HepG2 (cell line): ENCODE measurements around the gene IL1RL1. TPM values are rescaled to one million over a fixed set of nuclear protein-coding genes. Genes with fewer than 3 reads are reported as not detected.

Experiments used
- ATAC-seq: fragments of 200-7000 bp; cut with Tn5 transposase; 3 replicates; pipeline ENCODE4 v1.9.1; 2020; ENCODE audit warnings: mild to moderate bottlenecking, moderate library complexity
- BruUV-seq: library from RNA; stranded (reverse); fragments of 400-500 nt; replicated peaks from 2 replicates; lab custom pipeline; 2021; lab: Mats Ljungman, UMichigan
- CTCF ChIA-PET: fragments of 300-600 bp; formaldehyde crosslinking; extraction: SDS; loops from one replicate; lab custom pipeline; 2021; ENCODE audit warnings: low total read pairs, inconsistent platforms, low intra/inter-chr PET ratio; lab: Yijun Ruan, JAX
- POLR2A ChIA-PET: fragments of 350-600 bp; sonication (Branson Sonifier 250); formaldehyde crosslinking; loops from one replicate; lab custom pipeline; 2020; ENCODE audit warnings: antibody characterized with exemption, inconsistent platforms; lab: Yijun Ruan, JAX
- DNase-seq: peaks from one replicate; pipeline ENCODE4 v3.0.0-alpha.2; 2015; ENCODE audit warnings: low spot score
- FAIRE-seq: peaks from 3 replicates; lab custom pipeline; 2011; peaks lifted over from hg19 to GRCh38; lab: Jason Lieb, UNC
- H2AFZ ChIP-seq: one replicate; pipeline ENCODE4 v1.6.1; 2011; ENCODE audit warnings: low read length, inconsistent platforms
- H3K27ac ChIP-seq: fragments of 300-600 bp; 3 replicates; pipeline ENCODE4 v1.8.0; 2011; ENCODE audit warnings: mixed run types, mild to moderate bottlenecking, mixed read lengths, low read length, inconsistent platforms; ENCODE audit not compliant: insufficient read depth; ENCODE audit errors: extremely low read length
- H3K27me3 ChIP-seq, 2 experiments: fragments of 200-600 bp in 1 of 2; 2 replicates in 1 of 2; 3 replicates in 1 of 2; pipeline versions ENCODE4 v1.6.0 to v1.8.0; 2011; ENCODE audit warnings: low read length in 2 of 2, mild to moderate bottlenecking in 2 of 2, moderate library complexity in 2 of 2, inconsistent platforms in 1 of 2; ENCODE audit not compliant: insufficient read depth in 2 of 2, control insufficient read depth in 1 of 2
- H3K36me3 ChIP-seq, 2 experiments: fragments of 200-600 bp in 1 of 2; replicated peaks in 1 of 2; 2 replicates in 1 of 2; 3 replicates in 1 of 2; pipeline versions ENCODE4 v1.5.1 to v1.8.0; 2011; ENCODE audit warnings: low read length in 2 of 2, inconsistent platforms in 1 of 2; ENCODE audit not compliant: insufficient read depth in 2 of 2, control insufficient read depth in 1 of 2
- H3K4me1 ChIP-seq: 2 replicates; pipeline ENCODE4 v1.5.1; 2012; ENCODE audit warnings: low read length, inconsistent platforms; ENCODE audit not compliant: insufficient read depth
- H3K4me2 ChIP-seq: 2 replicates; pipeline ENCODE4 v1.6.0; 2011; ENCODE audit warnings: low read depth, low read length, inconsistent platforms
- H3K4me3 ChIP-seq, 3 experiments: fragments of 200-600 bp in 1 of 3; sonication (generic), shearing (Covaris generic) in 1 of 3; replicated peaks in 1 of 3; 2 replicates each; pipeline ENCODE4 v1.5.1; 2011 to 2016; ENCODE audit warnings: low read length in 3 of 3, inconsistent platforms in 2 of 3, low read depth in 2 of 3, mild to moderate bottlenecking in 2 of 3, control low read depth in 1 of 3, mixed read lengths in 1 of 3; ENCODE audit not compliant: insufficient read depth in 1 of 3
- H3K79me2 ChIP-seq: one replicate; pipeline ENCODE4 v1.6.1; 2011; ENCODE audit warnings: low read length, inconsistent platforms; ENCODE audit not compliant: insufficient read depth
- H3K9ac ChIP-seq: 2 replicates; pipeline ENCODE4 v1.6.0; 2011; ENCODE audit warnings: mild to moderate bottlenecking, low read depth, low read length, inconsistent platforms; ENCODE audit not compliant: insufficient read depth
- H3K9me3 ChIP-seq: 2 replicates; pipeline ENCODE4 v1.5.1; 2012; ENCODE audit warnings: mild to moderate bottlenecking, low read length
- H4K20me1 ChIP-seq: 2 replicates; pipeline ENCODE4 v1.6.0; 2011; ENCODE audit warnings: inconsistent platforms, mild to moderate bottlenecking, low read length, moderate library complexity; ENCODE audit not compliant: insufficient read depth
- ASH2L ChIP-seq: fragments of 300-600, 200-600 bp; sonication (generic); IDR thresholded peaks from 2 replicates; pipeline ENCODE4 v1.7.0; 2017; ENCODE audit warnings: low read depth, mild to moderate bottlenecking, moderate library complexity, mixed read lengths, low read length; ENCODE audit not compliant: insufficient read length
- ATM ChIP-seq: fragments of 450-650 bp; IDR thresholded peaks from 2 replicates; pipeline ENCODE4 v1.7.1; 2017; ENCODE audit warnings: mild to moderate bottlenecking, borderline replicate concordance
- DPF2 ChIP-seq: sonication (generic); formaldehyde crosslinking; IDR thresholded peaks from 2 replicates; pipeline ENCODE4 v1.4.0; 2020; ENCODE audit warnings: mild to moderate bottlenecking, low read depth, missing genetic modification reagents, borderline replicate concordance
- HOXA3 ChIP-seq: sonication (generic); formaldehyde crosslinking; IDR thresholded peaks from 2 replicates; pipeline ENCODE4 v1.5.0; 2020; ENCODE audit warnings: missing genetic modification reagents
- JUNB ChIP-seq: sonication (generic); formaldehyde crosslinking; IDR thresholded peaks from 2 replicates; pipeline ENCODE4 v1.8.0; 2022; ENCODE audit warnings: missing genetic modification reagents, mild to moderate bottlenecking, borderline replicate concordance
- KDM5A ChIP-seq: fragments of 200-600 bp; sonication (generic); IDR thresholded peaks from 2 replicates; pipeline ENCODE4 v1.7.0; 2018; ENCODE audit warnings: antibody characterized with exemption, mild to moderate bottlenecking, low read length, borderline replicate concordance
- KLF6 ChIP-seq: IDR thresholded peaks from 2 replicates; pipeline ENCODE4 v1.8.0; 2016; ENCODE audit warnings: missing biosample characterization, missing genetic modification reagents
- MAFK ChIP-seq, 2 experiments: IDR thresholded peaks in 1 of 2; conservative IDR thresholded peaks in 1 of 2; 2 replicates each; pipeline ENCODE4 v1.6.1; 2011; ENCODE audit warnings: improper control_type of control experiment in 2 of 2, low read length in 2 of 2
- SAFB2 ChIP-seq: sonication (generic); formaldehyde crosslinking; IDR thresholded peaks from 2 replicates; pipeline ENCODE4 v1.5.1; 2020; ENCODE audit warnings: missing genetic modification reagents, low read depth, mild to moderate bottlenecking, borderline replicate concordance
- SATB2 ChIP-seq: sonication (generic); formaldehyde crosslinking; IDR thresholded peaks from 2 replicates; pipeline ENCODE4 v1.5.0; 2020; ENCODE audit warnings: missing genetic modification reagents
- YEATS4 ChIP-seq: sonication (generic); formaldehyde crosslinking; IDR thresholded peaks from 2 replicates; pipeline ENCODE4 v1.4.0; 2020; ENCODE audit warnings: missing genetic modification reagents, borderline replicate concordance
- ZNF180 ChIP-seq: sonication (generic); formaldehyde crosslinking; IDR thresholded peaks from 2 replicates; pipeline ENCODE4 v1.4.0; 2020; ENCODE audit warnings: low read depth, missing genetic modification reagents, borderline replicate concordance
- ZNF543 ChIP-seq: sonication (generic); formaldehyde crosslinking; IDR thresholded peaks from 2 replicates; pipeline ENCODE4 v1.4.0; 2020; ENCODE audit warnings: mild to moderate bottlenecking, missing genetic modification reagents
- ZNF563 ChIP-seq: sonication (generic); formaldehyde crosslinking; IDR thresholded peaks from 2 replicates; pipeline ENCODE4 v1.8.0; 2022; ENCODE audit warnings: mild to moderate bottlenecking, moderate library complexity, missing genetic modification reagents
- ZNF7 ChIP-seq: IDR thresholded peaks from 2 replicates; pipeline ENCODE4 v1.6.1; 2016; ENCODE audit warnings: missing biosample characterization, missing genetic modification reagents
- WGBS: methylation state at CpG from one replicate; pipeline ENCODE4 v1.1.6; 2017; ENCODE audit warnings: low lambda C conversion rate; 5-methylcytosine and 5-hydroxymethylcytosine counted together
- in situ Hi-C: cut with HindIII; loops from 2 replicates; pipeline ENCODE4 v1.10.0; 2017; ENCODE audit warnings: low pct_unique_long_range_greater_than_20kb; ENCODE audit not compliant: extremely low pct_ligation_motif_present
- intact Hi-C: fragments of 100-400 bp; cut with micrococcal nuclease; formaldehyde crosslinking; loops from one replicate; pipeline ENCODE4 v1.10.0; 2022; ENCODE audit not compliant: unreplicated experiment
- polyA plus RNA-seq, 8 experiments: library from polyadenylated mRNA; depleted of rRNA in 3 of 8; stranded (reverse) in 7 of 8; unstranded in 1 of 8; fragments of >200 nt; fragmentation: Illumina TruSeq in 4 of 8; extraction: Trizol in 4 of 8; gene quantifications; 2 replicates each; pipeline versions ENCODE4 v1.2.1 to v1.2.3, GENCODE V29; 2011 to 2016; ENCODE audit warnings: low read depth in 4 of 8, missing spikeins in 1 of 8, mixed read lengths in 1 of 8; ENCODE audit not compliant: insufficient read depth in 1 of 8
- total RNA-seq, 5 experiments: library from RNA; depleted of rRNA; stranded (reverse); fragments of >200 nt; fragmentation: Illumina TruSeq; extraction: Trizol; gene quantifications; 2 replicates each; pipeline ENCODE4 v1.2.3, GENCODE V29; 2016; ENCODE audit warnings: low read depth in 1 of 5
- TF ChIP-seq, protein P1 (sequence below): sonication (generic); formaldehyde crosslinking; IDR thresholded peaks from 2 replicates; pipeline ENCODE4 v1.9.0; 2021; ENCODE audit warnings: missing genetic modification reagents, mild to moderate bottlenecking, borderline replicate concordance
- TF ChIP-seq, protein P2 (sequence below): sonication (generic); formaldehyde crosslinking; IDR thresholded peaks from 2 replicates; pipeline ENCODE4 v1.4.0; 2020; ENCODE audit warnings: missing genetic modification reagents
- TF ChIP-seq, protein P3 (sequence below): sonication (generic); formaldehyde crosslinking; IDR thresholded peaks from 2 replicates; pipeline ENCODE4 v1.8.0; 2022; ENCODE audit warnings: missing genetic modification reagents, low read depth, mild to moderate bottlenecking, borderline replicate concordance
- TF ChIP-seq, protein P4 (sequence below): sonication (generic); formaldehyde crosslinking; IDR thresholded peaks from 2 replicates; pipeline ENCODE4 v1.5.0; 2020; ENCODE audit warnings: mild to moderate bottlenecking, missing genetic modification reagents, moderate library complexity

Gene IL1RL1
- total and polyA plus RNA-seq, 2 of the 13 experiments (the other 11 are each of a cell fraction or from before 2014, with no cell fraction given) = 0.02 to 0.03 TPM

DNA sequence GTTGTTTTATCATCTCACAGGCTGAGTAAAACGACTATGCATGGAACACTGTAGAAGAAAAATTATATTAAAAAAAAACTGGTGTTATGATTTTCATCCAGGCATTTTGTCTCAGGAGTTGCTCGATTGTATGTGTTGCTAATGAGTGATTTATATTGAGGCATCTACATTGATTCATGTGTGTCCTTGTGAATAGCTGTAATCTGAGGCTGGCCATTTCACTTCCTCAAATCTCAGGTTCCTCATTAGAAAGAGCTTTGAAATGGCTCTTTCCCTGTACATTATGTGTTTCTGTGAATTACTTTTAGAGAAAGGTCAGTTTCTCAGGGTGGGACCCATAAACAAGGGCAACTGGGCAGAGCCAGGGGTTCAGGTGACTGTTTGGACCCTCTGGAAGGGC is 46.6 kb downstream of the IL1RL1 start (continued):
- TF ChIP-seq, protein P1, sequence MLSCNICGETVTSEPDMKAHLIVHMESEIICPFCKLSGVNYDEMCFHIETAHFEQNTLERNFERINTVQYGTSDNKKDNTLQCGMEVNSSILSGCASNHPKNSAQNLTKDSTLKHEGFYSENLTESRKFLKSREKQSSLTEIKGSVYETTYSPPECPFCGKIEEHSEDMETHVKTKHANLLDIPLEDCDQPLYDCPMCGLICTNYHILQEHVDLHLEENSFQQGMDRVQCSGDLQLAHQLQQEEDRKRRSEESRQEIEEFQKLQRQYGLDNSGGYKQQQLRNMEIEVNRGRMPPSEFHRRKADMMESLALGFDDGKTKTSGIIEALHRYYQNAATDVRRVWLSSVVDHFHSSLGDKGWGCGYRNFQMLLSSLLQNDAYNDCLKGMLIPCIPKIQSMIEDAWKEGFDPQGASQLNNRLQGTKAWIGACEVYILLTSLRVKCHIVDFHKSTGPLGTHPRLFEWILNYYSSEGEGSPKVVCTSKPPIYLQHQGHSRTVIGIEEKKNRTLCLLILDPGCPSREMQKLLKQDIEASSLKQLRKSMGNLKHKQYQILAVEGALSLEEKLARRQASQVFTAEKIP (CRISPR knock-in tag) = no peak
- TF ChIP-seq DPF2 (CRISPR knock-in tag) = no peak
- no peak for TF ChIP-seq SATB2 (CRISPR knock-in tag)
- TF ChIP-seq ZNF180 = no peak
- TF ChIP-seq ZNF563 (CRISPR knock-in tag) = no peak
- TF ChIP-seq JUNB (CRISPR knock-in tag) = no peak
- no peak for TF ChIP-seq YEATS4 (CRISPR knock-in tag)

DNA sequence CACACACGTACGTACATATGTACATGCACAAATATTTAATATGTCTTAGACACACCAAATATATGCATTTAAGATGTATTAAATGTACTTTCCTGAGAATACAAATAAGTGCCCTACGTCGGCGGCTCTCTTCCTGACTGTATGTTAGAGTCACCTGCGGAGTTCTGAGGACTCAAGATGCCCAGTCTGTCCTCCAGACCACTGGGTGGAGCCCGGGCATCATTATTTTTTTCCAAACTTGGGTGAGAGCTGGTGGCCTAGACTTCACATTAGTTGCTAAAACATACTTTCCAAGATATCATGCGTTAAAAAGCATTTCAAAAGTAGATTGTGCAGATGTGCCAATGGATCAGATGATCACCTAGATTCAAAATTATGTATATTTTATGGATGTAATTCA is 47.1 kb downstream of the IL1RL1 start:
- Histone ChIP-seq H3K4me2 (no peak overlapping the region), H3K79me2 (no peaks in the 10 kb centered on the region), H3K36me3 (no peaks in the 10 kb centered on the region), H2AFZ (no peak overlapping the region), H3K9ac (no peak overlapping the region), H3K4me3 (no peak overlapping the region), H3K4me1 (peaks cover 10% of the 10 kb centered on the region), H3K9me3 (no peaks in the 10 kb centered on the region), H4K20me1 (no peaks in the 10 kb centered on the region), H3K27ac (no peak overlapping the region), H3K27me3 (peaks cover 2 to 18% of the 10 kb centered on the region in 2 experiments; a peak in 4 of 5 replicates)
- WGBS = 78% methylated on average over 8 of the region's 8 CpGs
- BruUV-seq = no TSS peak
- no peak for ATAC-seq
- CTCF ChIA-PET = no interaction called here
- FAIRE-seq = no peak
- in situ Hi-C loops (loop anchor here (5.0 to 10.0 kb wide), 2 partner anchors 106 to 364 kb away; partner anchors contain the start of gene IL1R2), intact Hi-C loops (loop anchor here (5.0 to 10.0 kb wide), 3 partner anchors 331 to 474 kb away; no protein-coding TSS in a partner anchor)
- DNase-seq = no peak
- POLR2A ChIA-PET = no interaction called here
- TF ChIP-seq ASH2L (no peak), MAFK (conservative IDR thresholded peaks at IDR 0.05 in 1 of 2, IDR thresholded peaks at IDR 0.05 in 1 of 2; ENCODE audit: low read length in 2 of 2) (no peak), HOXA3 (CRISPR knock-in tag) (no peak), KDM5A (no peak), ZNF543 (CRISPR knock-in tag) (no peak), ZNF7 (CRISPR knock-in tag) (no peak), KLF6 (CRISPR knock-in tag) (no peak), ATM (no peak), SAFB2 (CRISPR knock-in tag) (no peak)
- TF ChIP-seq, protein P2, sequence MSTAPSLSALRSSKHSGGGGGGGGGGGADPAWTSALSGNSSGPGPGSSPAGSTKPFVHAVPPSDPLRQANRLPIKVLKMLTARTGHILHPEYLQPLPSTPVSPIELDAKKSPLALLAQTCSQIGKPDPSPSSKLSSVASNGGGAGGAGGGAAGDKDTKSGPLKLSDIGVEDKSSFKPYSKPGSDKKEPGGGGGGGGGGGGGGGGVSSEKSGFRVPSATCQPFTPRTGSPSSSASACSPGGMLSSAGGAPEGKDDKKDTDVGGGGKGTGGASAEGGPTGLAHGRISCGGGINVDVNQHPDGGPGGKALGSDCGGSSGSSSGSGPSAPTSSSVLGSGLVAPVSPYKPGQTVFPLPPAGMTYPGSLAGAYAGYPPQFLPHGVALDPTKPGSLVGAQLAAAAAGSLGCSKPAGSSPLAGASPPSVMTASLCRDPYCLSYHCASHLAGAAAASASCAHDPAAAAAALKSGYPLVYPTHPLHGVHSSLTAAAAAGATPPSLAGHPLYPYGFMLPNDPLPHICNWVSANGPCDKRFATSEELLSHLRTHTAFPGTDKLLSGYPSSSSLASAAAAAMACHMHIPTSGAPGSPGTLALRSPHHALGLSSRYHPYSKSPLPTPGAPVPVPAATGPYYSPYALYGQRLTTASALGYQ (CRISPR knock-in tag) = no peak
- TF ChIP-seq, protein P3, sequence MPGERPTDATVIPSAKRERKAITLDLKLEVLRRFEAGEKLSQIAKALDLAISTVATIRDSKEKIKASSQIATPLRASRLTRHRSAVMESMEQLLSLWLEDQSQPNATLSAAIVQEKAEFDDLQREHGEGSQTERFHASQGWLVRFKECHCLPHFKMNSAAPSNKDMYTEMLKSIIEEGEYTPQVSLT (CRISPR knock-in tag) = no peak
- TF ChIP-seq, protein P4, sequence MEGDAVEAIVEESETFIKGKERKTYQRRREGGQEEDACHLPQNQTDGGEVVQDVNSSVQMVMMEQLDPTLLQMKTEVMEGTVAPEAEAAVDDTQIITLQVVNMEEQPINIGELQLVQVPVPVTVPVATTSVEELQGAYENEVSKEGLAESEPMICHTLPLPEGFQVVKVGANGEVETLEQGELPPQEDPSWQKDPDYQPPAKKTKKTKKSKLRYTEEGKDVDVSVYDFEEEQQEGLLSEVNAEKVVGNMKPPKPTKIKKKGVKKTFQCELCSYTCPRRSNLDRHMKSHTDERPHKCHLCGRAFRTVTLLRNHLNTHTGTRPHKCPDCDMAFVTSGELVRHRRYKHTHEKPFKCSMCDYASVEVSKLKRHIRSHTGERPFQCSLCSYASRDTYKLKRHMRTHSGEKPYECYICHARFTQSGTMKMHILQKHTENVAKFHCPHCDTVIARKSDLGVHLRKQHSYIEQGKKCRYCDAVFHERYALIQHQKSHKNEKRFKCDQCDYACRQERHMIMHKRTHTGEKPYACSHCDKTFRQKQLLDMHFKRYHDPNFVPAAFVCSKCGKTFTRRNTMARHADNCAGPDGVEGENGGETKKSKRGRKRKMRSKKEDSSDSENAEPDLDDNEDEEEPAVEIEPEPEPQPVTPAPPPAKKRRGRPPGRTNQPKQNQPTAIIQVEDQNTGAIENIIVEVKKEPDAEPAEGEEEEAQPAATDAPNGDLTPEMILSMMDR (CRISPR knock-in tag) = no peak
